ENCODE measurements around the gene FCRL1.

The FCRL1 gene

GRCh38 chr1:157799996-157800395 is 19.9 kb downstream of the FCRL1 start:
- DNase-seq = no peak

DNA sequence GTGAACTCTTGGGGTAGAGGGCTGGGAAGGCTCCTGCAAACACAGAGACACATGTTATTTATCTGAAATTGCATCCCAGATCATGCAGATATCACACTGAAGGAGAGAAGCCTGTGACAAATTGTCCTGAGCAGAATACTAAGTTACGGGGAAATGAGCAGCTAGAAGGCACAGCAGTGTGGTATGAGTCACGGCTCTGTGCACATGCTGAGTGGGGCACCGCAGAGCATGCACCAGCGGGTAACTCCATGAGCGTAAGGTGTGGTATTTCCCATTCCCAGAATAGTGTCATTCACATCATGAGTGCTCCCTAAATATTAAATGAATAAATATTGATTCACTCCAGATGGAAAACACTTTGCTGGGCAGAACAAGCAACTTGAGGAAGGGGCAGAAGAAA is 21.7 kb downstream of the FCRL1 start:
- no peak for DNase-seq

DNA sequence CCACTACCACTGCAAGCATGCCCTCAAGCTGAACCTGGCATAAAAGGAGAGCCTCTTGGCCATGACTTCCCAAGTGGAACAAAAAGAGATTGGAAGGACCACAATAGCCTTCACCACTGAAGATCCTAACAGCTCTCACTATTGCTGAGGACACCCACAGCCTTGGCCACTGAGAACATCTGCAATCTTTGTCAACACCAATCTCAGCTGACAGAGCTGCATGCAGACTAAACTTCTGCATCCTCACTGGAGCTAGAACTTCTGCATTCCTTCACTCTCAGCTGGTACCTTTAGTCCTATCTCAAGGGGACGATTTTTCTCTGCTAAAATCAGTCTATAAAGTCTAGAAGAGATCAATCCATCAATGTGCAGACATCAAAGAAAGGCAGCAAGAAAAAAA is 34.7 kb downstream of the FCRL1 start:
- DNase-seq = no peak

- no peak for DNase-seq
These were observed 35.1 kb downstream of the FCRL1 start for GRCh38 chr1:157784801-157785200.

DNA sequence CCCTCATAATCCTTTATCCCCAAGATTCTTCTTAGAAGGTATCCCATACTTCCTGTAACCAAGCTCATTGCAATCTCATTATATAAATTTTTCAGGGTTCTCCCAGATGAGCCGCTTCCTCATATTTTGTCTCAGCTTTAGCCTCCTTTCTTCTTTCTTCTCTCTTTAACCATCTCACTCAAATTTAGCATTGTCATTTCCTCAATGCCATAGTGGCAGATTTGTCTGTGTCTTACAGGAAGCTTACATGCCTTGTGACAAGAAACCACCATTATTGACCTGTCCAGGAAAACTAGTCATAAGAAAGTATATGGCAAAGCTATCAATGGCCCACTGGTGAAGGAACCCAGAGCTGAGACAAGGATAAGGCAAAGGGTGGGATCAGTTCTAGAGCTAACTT is 37.0 kb downstream of the FCRL1 start:
- DNase-seq = no peak

DNA sequence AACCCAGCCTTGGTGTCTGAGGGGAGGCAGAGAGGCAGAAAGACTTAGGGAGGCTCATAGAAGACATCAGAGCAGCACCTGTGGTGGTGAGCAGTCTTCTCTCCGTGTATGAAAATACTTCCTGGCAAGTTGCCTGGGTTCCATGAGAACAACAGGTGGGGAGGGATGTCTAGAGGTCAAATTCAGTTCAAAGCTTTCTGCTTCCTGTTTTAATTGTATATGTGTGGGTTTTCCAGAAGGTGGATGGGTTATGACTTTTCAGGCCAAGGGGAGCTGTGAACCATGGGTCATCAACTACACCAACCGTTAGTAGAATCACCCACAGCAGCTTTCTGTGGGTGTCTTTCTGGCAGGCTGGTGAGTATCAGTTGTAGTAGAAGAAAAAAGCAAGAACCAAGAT is 38.9 kb downstream of the FCRL1 start:
- DNase-seq = no peak

GRCh38 chr1:157776971-157777391 is 42.9 kb downstream of the FCRL1 start, which contains the start of gene FCRL2:
TSS of gene FCRL2 (minus strand) at chr1:157777132. CDS start at chr1:157777073, 59 bp downstream.
- DNase-seq = no peak

- DNase-seq = no peak
These were observed 44.6 kb downstream of the FCRL1 start for GRCh38 chr1:157775101-157775870.

GRCh38 chr1:157774412-157774811 is 45.5 kb downstream of the FCRL1 start:
- DNase-seq = no peak

GRCh38 chr1:157773493-157774350 is 46.2 kb downstream of the FCRL1 start:
- DNase-seq = no peak

DNA sequence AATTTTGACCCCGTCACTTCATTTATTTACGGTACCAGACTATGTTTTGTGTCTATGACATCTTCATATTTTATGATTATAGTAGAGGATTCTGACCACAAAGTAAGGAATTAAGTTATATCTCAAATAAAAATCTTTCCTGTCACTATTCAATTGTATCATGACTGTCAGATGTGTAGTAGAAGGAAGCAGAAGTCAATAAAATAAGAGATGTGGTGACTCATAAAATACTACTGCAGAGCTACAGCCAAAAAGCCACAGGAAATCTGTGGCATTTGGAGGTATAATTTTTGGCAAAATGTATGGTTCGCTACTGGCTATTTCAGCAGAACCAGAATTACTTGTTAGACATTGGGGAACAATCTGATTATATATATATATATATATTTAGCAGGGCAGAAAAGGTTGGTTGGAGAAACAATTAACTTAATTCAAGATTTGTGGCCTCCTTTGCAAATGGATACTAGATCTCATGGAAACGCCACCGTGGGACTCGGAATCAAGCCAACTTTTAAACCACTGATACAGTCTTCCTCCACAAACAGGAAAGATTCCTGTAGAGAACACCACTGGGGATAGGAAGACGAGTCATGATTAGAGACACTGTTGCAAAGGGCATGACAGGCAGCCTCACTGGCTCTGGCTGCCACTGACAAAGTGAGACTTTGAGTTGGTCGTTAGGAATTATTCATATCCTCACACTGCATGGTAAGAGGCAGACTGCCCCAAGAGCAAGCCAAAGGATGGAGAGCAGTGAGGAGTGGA is 48.1 kb downstream of the FCRL1 start:
- no peak for DNase-seq

DNA sequence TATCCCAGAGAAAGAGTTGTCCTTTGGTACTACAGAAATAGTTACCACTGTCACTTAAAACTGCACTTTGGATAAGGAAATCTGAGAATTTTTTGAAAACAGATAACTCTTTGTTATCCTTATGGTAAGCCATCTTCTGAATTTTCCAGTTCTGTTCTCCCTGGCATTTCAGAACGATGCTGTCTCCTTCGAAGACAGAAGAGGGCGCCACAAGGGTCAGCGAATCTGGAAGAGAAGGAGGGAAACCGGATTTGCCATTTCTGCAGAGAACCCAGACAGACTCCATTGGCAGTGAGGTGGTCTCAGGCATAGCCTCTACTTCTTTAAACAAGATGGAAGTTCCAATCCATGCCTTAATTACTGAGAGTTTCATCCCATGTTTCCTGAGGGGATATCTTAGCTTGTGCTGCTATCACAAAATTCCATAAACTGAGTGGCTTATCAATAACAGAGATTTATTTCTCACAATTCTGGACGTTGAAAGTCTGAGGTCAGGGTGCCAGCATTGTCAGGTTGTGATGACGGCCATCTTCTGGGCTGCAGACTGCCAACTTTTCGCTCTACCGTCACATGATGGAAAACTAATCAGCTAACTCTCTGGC is 49.4 kb downstream of the FCRL1 start:
- no peak for DNase-seq

GRCh38 chr1:157766792-157767191 is 53.1 kb downstream of the FCRL1 start:
- DNase-seq = no peak

- no peak for DNase-seq
These were observed 61.9 kb downstream of the FCRL1 start for GRCh38 chr1:157758018-157758417.

GRCh38 chr1:157753611-157754010 is 66.3 kb downstream of the FCRL1 start:
- DNase-seq = no peak

- no peak for DNase-seq
These were observed 68.6 kb downstream of the FCRL1 start for GRCh38 chr1:157751283-157751682.

DNA sequence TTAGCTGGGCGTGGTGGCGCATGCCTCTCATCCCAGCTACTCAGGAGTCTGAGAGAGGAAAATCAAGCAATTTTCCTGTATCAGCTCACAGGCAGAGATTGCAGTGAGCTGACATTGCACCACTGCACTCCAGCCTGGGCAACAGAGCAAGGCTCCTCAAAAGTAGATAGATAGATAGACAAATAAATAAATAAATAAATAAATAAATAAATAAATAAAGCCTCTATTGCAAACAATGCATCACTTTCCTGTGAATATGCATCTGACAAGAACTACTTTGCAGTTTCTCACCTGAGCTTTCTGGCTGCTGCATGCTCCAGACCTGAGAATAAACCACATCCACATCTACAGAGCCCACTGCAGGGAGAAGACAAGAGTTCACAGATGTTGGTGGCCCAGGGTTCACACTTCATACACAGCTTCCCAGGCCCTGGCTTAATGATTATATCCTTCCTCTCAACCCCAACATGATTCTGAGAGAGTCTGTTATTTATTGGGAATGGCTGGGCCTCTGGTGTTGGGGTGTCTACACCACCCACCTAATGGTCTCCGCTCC is 71.6 kb downstream of the FCRL1 start:
- no peak for DNase-seq
